GM23248 (cell line): ENCODE results near the gene NEBL.

Experiments
- EZH2 ChIP-seq: fragments of 200-600 bp; sonication (generic); IDR thresholded peaks from 2 replicates; pipeline ENCODE4 v1.6.1; 2018; ENCODE audit warnings: antibody characterized with exemption, mild to moderate bottlenecking; ENCODE audit not compliant: insufficient read depth, poor library complexity, severe bottlenecking
- EZH2phosphoT487 ChIP-seq: fragments of 200-600 bp; sonication (generic); IDR thresholded peaks from 2 replicates; pipeline ENCODE4 v1.6.1; 2018; ENCODE audit warnings: antibody characterized with exemption, moderate library complexity, mild to moderate bottlenecking, low read depth; ENCODE audit not compliant: insufficient read depth

- no peak for TF ChIP-seq EZH2
- TF ChIP-seq EZH2phosphoT487, result no peak
These were observed 90.6 kb downstream of the NEBL start for GRCh38 chr10:20806487-20806886.
